ENCODE data around the gene CSRNP3. TPM values are rescaled to one million over a fixed set of nuclear protein-coding genes. Genes with fewer than 3 reads are reported as not detected.
"Not testable (repeated sequence)": the region's sequence is repeated elsewhere in the genome, so short reads cannot be mapped to it uniquely, and the experiment has no call there.

CSRNP3 gene
- total RNA-seq, 2 donors from 2014 or later, result 3.0 to 4.7 TPM

- ATAC-seq, result no peak
- intact Hi-C loops (cut with DNase I), result loop anchor here in 1 of 2 donors (10.0 kb wide), 1 partner anchor 102 kb away; no protein-coding TSS in a partner anchor
Observed at GRCh38 chr2:165576409-165577154, 107.1 kb downstream of the CSRNP3 start.

DNA sequence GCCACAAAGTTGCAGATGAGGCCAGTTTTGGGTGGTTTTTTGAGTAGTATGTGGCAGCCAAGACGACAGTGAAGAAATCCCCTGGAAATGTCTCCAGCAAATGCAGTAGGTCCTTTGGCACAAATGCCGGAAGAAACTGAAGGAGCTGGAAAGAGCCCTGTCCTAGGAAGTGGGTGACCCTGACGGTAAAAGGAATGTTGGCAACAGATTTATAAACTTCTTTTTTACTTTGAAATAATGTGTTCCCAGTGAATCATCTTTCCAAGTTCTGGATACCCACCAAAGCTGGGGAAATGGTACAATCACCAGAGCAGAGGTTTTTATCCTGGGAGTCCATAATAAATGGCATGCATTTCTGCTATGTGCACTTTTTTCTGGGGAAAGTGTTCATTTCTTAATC lies 112.9 kb downstream of the CSRNP3 start:
- ATAC-seq (peak; percentile 19 to 51), DNase-seq (peak; percentile 24)
- intact Hi-C loops (cut with DNase I), result no loop called here

More at GRCh38 chr2:165576409-165577154, 107.1 kb downstream of the CSRNP3 start:
- no peak for DNase-seq

GRCh38 chr2:165582863-165583506 lies 113.5 kb downstream of the CSRNP3 start:
- DNase-seq (no peak), ATAC-seq (no peak)
- intact Hi-C loops (cut with DNase I), result no loop called here

- DNase-seq (no peak), ATAC-seq (no peak)
- intact Hi-C loops (cut with DNase I), result no loop called here
Observed at GRCh38 chr2:165584126-165584654, 114.7 kb downstream of the CSRNP3 start.

DNA sequence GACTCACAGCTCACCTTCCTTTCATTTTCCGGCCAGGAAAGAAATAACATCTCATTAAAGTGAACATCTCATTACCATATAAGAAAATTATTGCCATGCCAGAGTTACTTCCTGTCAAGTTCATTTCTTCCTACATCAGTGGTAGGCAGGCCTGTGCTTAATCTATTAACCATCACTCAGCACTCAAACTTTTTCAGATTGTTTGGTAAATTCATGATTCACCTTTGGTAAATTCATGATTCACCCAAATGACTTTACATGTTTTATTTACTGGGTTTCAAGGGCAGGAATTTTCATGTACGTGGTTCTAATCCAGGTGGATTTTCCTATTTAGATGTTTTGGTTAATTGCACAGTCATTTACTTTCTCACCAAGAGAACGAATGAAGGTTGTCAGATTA lies 116.5 kb downstream of the CSRNP3 start:
- DNase-seq, result no peak
- ATAC-seq, result no peak
- intact Hi-C loops (cut with DNase I), result no loop called here

DNA sequence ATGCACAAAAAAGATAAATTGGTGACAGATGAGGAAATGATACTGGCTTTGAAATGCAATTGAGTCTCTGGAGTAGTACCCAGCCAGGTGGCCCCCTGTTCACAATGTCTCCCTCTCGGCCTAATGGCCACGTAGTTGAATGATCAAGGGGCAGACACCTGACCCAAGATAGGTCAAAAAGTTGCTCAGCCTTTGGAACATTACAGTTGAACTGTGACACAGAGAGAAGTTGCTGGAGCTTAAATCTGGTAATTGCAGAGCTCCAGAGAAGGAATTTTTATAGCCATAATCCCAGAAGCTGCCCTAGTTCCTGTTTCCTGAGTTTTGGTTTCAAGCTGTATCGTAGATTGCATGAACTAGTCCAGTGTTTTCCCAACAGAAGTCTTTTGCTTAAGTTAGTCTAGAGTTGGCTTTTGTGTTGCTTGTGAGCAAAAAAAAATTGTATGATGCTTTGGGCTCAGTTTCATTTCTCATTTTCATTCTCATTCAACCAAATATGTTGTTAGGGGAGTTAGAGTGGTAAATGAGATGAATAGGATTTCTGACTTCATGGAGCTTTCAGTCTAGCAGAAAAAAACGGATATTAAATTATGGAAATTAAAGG lies 117.9 kb downstream of the CSRNP3 start:
- intact Hi-C loops (cut with DNase I), result no loop called here
- no peak for DNase-seq
- ATAC-seq, result no peak

GRCh38 chr2:165590999-165591398 lies 121.5 kb downstream of the CSRNP3 start:
- ATAC-seq; intact Hi-C loops (cut with DNase I); DNase-seq: not testable (repeated sequence)

DNA sequence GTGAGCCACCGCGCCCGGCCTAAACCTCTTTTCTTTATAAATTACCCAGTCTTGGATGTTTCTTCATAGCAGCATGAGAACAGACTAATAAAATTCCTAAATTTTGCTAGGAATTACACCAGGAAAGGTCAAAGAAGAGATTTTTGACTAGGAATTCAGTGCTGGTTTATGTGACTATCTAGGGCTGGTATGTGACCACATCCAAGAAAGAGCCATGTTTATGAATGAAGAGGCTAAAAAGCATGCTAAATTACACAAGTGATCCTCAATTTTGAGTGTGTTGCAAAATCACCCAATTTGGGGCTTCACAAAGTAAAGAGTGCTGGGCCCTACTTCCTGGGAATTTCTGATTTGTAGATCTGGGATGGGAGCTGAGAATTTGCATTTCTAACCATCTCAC lies 123.6 kb downstream of the CSRNP3 start:
- DNase-seq (no peak), ATAC-seq (no peak)
- intact Hi-C loops (cut with DNase I), result no loop called here

DNA sequence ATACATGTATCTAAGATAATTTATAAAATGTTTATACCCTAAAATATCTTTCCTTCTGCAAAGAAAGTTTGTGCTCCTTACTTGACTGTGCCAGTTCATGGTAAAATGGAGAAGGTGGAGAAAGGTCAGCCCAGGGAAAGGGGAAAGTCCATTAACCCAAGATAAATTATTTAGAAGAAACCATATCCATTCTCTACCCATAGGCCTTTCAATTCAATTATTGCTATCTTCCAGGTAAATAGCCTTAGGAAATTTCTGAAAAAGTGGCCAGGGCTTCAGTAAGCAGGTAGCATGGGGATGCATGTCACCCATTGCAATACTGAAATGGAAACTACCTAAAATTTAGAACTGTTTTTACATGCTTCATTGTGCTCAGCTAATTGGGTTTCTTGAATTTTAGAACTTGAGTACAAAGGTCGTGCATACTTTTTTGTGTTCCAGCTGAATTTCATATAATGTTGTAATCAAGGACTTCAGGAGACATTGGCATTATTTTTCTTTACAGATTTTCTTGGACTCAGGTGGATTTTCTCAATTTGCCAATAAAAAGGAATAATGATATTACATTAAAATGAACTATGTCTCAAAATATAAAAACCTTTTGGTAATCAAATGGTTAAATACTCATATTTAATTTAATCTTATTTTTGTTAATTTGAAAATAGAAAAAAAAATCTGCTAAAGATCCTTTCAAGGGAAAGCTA lies 124.9 kb downstream of the CSRNP3 start:
- intact Hi-C loops (cut with DNase I), result no loop called here
- no peak for DNase-seq
- ATAC-seq, result no peak

GRCh38 chr2:165594935-165595255 lies 125.4 kb downstream of the CSRNP3 start:
- DNase-seq (no peak), ATAC-seq (no peak)
- intact Hi-C loops (cut with DNase I), result no loop called here

DNA sequence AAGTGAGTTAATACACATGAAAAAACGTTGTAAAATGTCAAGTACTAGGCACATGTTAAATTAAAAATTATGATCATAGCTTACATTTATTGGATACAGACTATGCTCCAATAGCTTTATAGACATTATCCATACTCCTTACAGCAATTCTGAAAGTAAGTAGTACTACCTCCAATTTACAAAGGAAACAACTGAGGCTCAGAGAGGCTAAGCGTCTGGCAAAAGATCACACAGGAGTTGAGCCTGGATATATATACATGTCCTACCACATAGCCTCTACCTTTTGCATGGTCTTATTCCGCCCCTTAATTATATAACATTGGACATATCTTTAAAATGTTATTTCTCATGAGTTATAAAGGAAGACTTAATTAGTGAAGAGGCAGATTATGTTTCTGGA lies 127.3 kb downstream of the CSRNP3 start:
- DNase-seq (no peak), ATAC-seq (no peak)
- intact Hi-C loops (cut with DNase I), result no loop called here

- DNase-seq (no peak), ATAC-seq (no peak)
- intact Hi-C loops (cut with DNase I), result no loop called here
Observed at GRCh38 chr2:165601065-165601830, 131.8 kb downstream of the CSRNP3 start.

DNA sequence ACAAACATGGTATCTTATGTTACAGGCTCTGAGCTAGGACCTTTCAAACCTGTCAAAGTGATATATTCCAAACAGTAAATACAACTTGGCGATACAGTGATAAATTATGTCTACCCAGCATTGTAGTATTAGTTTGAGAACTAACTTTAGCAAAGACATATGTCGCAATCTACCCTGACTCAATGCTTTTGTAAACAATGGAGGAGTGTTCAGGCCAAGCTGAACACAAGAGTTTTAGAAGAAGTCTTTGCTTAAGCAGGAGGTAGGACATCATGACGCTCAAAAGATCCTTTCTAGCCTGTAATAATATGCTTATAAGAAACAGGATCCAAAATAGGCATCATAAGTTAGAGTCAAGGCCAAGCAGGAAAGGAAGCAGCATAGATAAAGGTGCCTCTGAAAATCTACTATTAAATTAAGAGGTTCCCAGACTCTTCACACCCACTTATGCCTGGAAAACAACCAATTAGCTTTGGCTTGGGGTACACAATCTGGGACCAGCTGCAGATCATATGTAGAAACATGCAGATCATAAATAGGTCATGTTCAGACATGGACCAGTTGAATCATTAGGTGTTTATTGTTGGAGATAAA lies 132.5 kb downstream of the CSRNP3 start:
- DNase-seq (no peak), ATAC-seq (peak; percentile 27 to 81)
- intact Hi-C loops (cut with DNase I), result no loop called here

GRCh38 chr2:165609672-165610071 lies 140.2 kb downstream of the CSRNP3 start:
- intact Hi-C loops (cut with DNase I), result no loop called here
- ATAC-seq (no peak), DNase-seq (no peak)

- intact Hi-C loops (cut with DNase I), result no loop called here
- no peak for ATAC-seq
Observed at GRCh38 chr2:165610591-165611029, 141.1 kb downstream of the CSRNP3 start.

DNA sequence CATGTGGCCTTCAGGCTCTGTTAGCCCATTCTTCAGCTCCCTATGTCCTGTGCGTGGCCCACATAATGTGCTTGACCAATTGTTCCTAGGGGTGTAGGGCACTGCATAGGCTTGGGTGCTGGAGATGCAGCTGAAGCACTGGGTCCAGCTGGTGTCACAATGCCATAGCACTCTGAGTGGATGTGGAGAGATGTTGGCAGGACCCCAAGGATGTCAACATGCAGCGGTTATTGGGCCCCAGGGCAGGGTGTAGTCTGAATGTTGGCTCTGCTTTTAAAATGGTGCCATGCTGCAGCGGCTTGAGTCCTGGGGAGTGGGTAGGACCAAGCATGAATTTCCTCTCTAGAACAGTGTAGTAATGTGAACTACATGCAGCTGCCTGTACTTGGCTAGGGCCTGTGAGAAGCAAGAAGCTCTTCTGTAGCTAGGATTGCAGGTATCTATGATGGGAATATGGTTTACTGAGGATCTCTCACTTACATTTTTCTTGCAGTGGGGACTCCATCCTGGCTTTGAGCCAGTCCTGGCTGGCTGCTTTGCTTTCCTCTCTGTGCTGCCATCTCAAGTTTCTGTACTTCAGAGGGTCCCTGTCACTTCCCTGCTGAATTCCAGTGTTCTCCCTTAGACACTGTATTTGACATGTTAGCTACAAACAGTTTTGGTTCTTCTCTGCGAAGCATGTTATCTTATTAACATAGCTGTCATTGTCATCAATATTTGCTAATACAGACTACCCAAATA lies 148.4 kb downstream of the CSRNP3 start:
- intact Hi-C loops (cut with DNase I), result no loop called here
- DNase-seq, result no peak
- ATAC-seq, result no peak

More at GRCh38 chr2:165610591-165611029, 141.1 kb downstream of the CSRNP3 start:
- no peak for DNase-seq

DNA sequence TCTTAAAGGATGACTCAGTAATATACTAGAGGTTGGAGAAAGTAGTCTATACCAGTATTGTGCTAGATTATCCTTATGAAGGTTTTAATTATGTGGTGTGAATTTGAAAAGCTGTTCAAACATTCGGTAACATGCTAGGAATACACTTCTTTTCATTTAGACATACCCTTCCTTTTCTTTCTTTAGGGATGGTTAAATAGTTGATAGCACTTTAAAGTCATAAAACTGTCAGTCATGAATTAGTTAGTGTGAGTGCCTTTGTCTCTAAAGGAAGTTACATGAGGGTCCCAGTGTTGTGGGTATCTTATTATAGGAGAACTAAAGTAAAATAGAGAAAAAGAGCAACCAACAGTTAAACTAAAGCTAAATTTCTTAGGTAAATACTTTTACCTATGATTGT lies 149.3 kb downstream of the CSRNP3 start:
- no peak for DNase-seq
- ATAC-seq, result no peak
- intact Hi-C loops (cut with DNase I), result no loop called here

DNA sequence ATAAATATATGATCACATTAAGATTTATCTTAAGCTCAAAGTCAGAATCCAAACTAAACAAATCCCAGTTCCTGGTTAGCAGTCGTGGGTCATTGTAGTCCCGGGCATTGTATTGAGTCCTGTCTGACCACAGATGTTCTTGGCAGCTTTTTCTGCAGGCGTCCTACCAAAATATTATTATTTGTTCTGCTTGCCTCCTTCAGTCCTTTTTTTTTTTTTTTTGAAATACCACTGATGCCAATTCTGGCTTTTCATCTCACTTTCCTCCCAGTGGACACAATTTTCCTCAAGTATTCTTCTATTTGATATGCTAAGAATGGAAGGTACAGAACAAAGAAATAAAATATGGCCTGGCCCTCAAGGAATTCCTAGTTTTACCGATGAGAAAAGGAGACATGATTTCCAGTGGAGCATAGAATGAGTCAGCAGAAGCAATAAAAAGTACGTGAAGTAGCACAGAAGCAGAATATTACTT lies 151.6 kb downstream of the CSRNP3 start:
- ATAC-seq, result peak in 1 of 2 donors; percentile 75
- intact Hi-C loops (cut with DNase I), result no loop called here
- DNase-seq, result peak; percentile 40
